DOHH2 (cell line): ENCODE data around the gene ANAPC16.

Experiments
- H3F3A ChIP-seq: fragments of 200-600 bp; sonication (generic), shearing (Covaris generic); 2 replicates; pipeline ENCODE4 v1.6.0; 2016; ENCODE audit warnings: antibody characterized with exemption, mild to moderate bottlenecking; ENCODE audit not compliant: control insufficient read depth, insufficient read depth
- H3K27ac ChIP-seq: fragments of 200-600 bp; sonication (generic); 2 replicates; pipeline ENCODE4 v1.5.1; 2014; ENCODE audit warnings: low read depth, mild to moderate bottlenecking, low read length, moderate library complexity
- H3K27me3 ChIP-seq: fragments of 200-600 bp; sonication (generic); 2 replicates; pipeline ENCODE4 v1.6.1; 2014; ENCODE audit warnings: mild to moderate bottlenecking, low read length, mixed read lengths; ENCODE audit not compliant: control insufficient read depth
- H3K36me3 ChIP-seq: fragments of 200-600 bp; sonication (generic); 2 replicates; pipeline ENCODE4 v1.6.1; 2014; ENCODE audit warnings: mild to moderate bottlenecking, low read length, moderate library complexity, mixed read lengths; ENCODE audit not compliant: control insufficient read depth
- H3K4me1 ChIP-seq: fragments of 200-600 bp; sonication (generic); 2 replicates; pipeline ENCODE4 v1.6.1; 2014; ENCODE audit warnings: mild to moderate bottlenecking, low read length, mixed read lengths; ENCODE audit not compliant: control insufficient read depth
- H3K4me2 ChIP-seq: fragments of 200-600 bp; sonication (generic); 2 replicates; pipeline ENCODE4 v1.6.0; 2014; ENCODE audit warnings: mild to moderate bottlenecking, low read length, moderate library complexity
- H3K4me3 ChIP-seq: fragments of 200-600 bp; sonication (generic); 2 replicates; pipeline ENCODE4 v1.5.1; 2014; ENCODE audit warnings: mild to moderate bottlenecking, low read length, mixed read lengths
- H3K79me2 ChIP-seq: fragments of 200-600 bp; sonication (generic); 2 replicates; pipeline ENCODE4 v1.6.1; 2014; ENCODE audit warnings: mild to moderate bottlenecking, low read length, mixed read lengths; ENCODE audit not compliant: control insufficient read depth
- H3K9me2 ChIP-seq: fragments of 200-600 bp; sonication (generic); replicated peaks from 2 replicates; pipeline ENCODE4 v1.6.1; 2014; ENCODE audit warnings: mild to moderate bottlenecking, low read length, mixed read lengths; ENCODE audit not compliant: control insufficient read depth
- H3K9me3 ChIP-seq: fragments of 200-600 bp; sonication (generic); 2 replicates; pipeline ENCODE4 v1.6.1; 2014; ENCODE audit warnings: antibody characterized with exemption, low read length, mixed read lengths; ENCODE audit not compliant: control insufficient read depth, insufficient read depth
- H4K20me1 ChIP-seq: fragments of 200-600 bp; sonication (generic); 2 replicates; pipeline ENCODE4 v1.6.0; 2014; ENCODE audit warnings: low read depth, mild to moderate bottlenecking, antibody characterized with exemption, low read length, moderate library complexity; ENCODE audit not compliant: control insufficient read depth, insufficient read depth
- EZH2phosphoT487 ChIP-seq: fragments of 200-600 bp; sonication (generic); IDR thresholded peaks from 2 replicates; pipeline ENCODE4 v1.6.1; 2017; ENCODE audit warnings: borderline replicate concordance, mild to moderate bottlenecking, antibody characterized with exemption, low read length, moderate library complexity, mixed read lengths
- TF ChIP-seq, protein P1 (sequence below): fragments of 200-600 bp; sonication (generic); IDR thresholded peaks from one replicate; pipeline ENCODE4 v1.5.1; 2014; ENCODE audit warnings: antibody characterized with exemption, mild to moderate bottlenecking, low read depth, low read length; ENCODE audit not compliant: poor library complexity, severe bottlenecking

Gene ANAPC16

DNA sequence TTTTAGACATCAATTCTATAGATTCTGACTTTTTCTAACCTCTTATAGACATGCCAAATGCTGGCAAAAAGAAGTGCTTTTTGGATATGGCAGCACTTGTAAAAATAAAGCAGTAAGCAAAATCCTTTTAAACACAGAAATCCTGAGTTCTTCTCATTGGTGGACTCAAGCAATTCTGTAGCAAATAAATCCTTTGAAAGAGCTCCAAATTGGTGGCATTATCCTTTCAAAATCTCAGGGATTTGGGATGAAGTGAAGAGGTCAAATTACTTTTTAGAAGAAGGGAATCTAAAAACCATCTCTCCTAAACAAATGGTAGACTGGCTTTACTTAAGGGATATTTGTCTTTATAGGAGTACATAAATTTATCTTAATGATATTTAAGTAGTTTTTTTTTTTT is 17.8 kb downstream of the ANAPC16 start:
- H3K79me2 ChIP-seq = peaks cover 22% of the 10 kb centered on the region
- no peaks in the 10 kb centered on the region for H3K9me3 ChIP-seq
- TF ChIP-seq EZH2phosphoT487 = no peak
- TF ChIP-seq, protein P1, sequence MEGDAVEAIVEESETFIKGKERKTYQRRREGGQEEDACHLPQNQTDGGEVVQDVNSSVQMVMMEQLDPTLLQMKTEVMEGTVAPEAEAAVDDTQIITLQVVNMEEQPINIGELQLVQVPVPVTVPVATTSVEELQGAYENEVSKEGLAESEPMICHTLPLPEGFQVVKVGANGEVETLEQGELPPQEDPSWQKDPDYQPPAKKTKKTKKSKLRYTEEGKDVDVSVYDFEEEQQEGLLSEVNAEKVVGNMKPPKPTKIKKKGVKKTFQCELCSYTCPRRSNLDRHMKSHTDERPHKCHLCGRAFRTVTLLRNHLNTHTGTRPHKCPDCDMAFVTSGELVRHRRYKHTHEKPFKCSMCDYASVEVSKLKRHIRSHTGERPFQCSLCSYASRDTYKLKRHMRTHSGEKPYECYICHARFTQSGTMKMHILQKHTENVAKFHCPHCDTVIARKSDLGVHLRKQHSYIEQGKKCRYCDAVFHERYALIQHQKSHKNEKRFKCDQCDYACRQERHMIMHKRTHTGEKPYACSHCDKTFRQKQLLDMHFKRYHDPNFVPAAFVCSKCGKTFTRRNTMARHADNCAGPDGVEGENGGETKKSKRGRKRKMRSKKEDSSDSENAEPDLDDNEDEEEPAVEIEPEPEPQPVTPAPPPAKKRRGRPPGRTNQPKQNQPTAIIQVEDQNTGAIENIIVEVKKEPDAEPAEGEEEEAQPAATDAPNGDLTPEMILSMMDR = no peak
- H4K20me1 ChIP-seq = no peaks in the 10 kb centered on the region
- peaks cover 17% of the 10 kb centered on the region for H3K4me1 ChIP-seq
- no peak overlapping the region for H3K4me3 ChIP-seq
- H3K9me2 ChIP-seq = no peaks in the 10 kb centered on the region
- H3K4me2 ChIP-seq = no peak overlapping the region
- H3F3A ChIP-seq = peaks cover 13% of the 10 kb centered on the region
- no peak overlapping the region for H3K27ac ChIP-seq
- no peaks in the 10 kb centered on the region for H3K27me3 ChIP-seq
- H3K36me3 ChIP-seq = peaks cover 59% of the 10 kb centered on the region

DNA sequence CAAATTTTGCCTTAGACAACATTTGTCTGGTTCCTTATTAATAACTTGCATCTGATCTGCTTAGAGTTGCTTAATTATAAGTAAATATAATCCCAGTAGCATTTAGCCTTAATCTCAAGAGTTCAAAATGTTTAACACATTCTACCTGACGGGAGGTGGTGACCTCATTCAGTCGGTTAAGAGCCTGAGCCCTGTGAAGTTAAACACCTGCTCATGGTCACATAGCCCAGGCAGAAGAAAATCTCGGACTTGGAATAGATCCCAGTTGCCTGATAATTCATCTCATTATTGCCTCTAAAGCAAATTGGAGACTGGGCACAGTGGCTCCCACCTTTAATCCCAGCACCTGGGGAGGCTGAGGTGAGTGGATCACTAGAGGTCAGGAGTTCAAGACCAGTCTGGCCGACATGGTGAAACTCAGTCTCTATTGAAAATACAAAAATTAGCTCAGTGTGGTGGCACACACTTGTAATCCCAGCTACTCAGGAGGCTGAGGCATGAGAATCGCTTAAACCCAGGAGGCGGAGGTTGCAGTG is 18.8 kb downstream of the ANAPC16 start:
- H3K79me2 ChIP-seq = peaks cover 13% of the 10 kb centered on the region
- H3K9me2 ChIP-seq = no peaks in the 10 kb centered on the region
- no peaks in the 10 kb centered on the region for H4K20me1 ChIP-seq
- peaks cover 10% of the 10 kb centered on the region for H3K4me1 ChIP-seq
- peaks cover 10% of the 10 kb centered on the region for H3F3A ChIP-seq
- H3K4me2 ChIP-seq = no peak overlapping the region
- H3K9me3 ChIP-seq = no peaks in the 10 kb centered on the region
- H3K36me3 ChIP-seq = peaks cover 49% of the 10 kb centered on the region
- TF ChIP-seq, protein P1 = no peak
- no peak for TF ChIP-seq EZH2phosphoT487
- H3K27ac ChIP-seq = no peak overlapping the region
- no peaks in the 10 kb centered on the region for H3K27me3 ChIP-seq
- no peak overlapping the region for H3K4me3 ChIP-seq

DNA sequence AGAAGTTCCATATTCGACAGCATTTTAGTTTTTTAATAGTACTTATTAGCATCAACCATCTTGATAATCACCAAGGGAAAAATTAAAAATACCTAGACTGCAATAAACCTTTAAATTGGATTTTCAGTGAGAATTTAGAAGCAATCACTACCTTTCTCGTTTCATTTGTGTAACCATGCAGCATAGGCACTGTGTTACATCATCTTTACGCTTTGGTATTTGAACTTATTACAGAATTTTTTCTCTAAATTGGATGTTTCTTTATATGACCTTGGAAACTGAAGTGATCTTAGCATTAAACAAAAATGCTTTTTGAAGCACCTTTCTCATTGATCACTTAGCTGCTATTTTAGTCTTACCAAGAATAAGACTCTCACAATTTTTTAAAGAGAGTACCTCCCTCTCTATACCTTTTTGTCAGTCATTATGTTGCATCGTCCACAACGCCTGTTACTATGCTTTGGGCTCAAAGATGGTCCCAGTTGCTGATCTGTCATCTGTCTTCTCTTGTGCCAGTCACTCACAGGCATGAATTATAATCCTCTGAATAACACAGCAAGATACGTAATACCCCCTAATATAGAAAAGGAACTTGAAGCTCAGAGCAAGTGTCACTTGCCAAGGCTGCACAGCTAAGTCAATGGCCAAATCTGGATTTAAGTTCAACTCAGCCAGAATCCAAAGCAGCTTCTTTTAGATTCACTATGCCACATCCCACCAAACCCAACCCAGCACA is 19.9 kb downstream of the ANAPC16 start:
- Histone ChIP-seq H3K27ac (no peak overlapping the region), H3K9me2 (no peaks in the 10 kb centered on the region), H3F3A (peaks cover 10% of the 10 kb centered on the region), H3K9me3 (no peaks in the 10 kb centered on the region), H3K27me3 (no peaks in the 10 kb centered on the region), H3K36me3 (peaks cover 38% of the 10 kb centered on the region), H3K4me2 (no peak overlapping the region), H3K79me2 (peaks cover 5% of the 10 kb centered on the region), H3K4me1 (peaks cover 3% of the 10 kb centered on the region; the same call in 1 of the 2 replicates), H4K20me1 (no peaks in the 10 kb centered on the region), H3K4me3 (no peak overlapping the region)
- no peak for TF ChIP-seq EZH2phosphoT487
- TF ChIP-seq, protein P1 = no peak
